CD4-positive, CD25-positive, alpha-beta regulatory T cell (primary cell): ENCODE results near the gene ASAP3. TPM values are rescaled to one million over a fixed set of nuclear protein-coding genes. Genes with fewer than 3 reads are reported as not detected.

ENCODE experiments used
- ATAC-seq, 2 donors: fragments of 150-1000 bp; cut with Tn5 transposase; one replicate each; pipeline ENCODE4 v1.10.0; 2021; ENCODE audit warnings: low read depth in 2 of 2, moderate number of reproducible peaks in 2 of 2, moderate library complexity in 1 of 2
- DNase-seq, 3 donors: peaks; one replicate each; pipeline versions ENCODE4 v3.0.0 to v3.0.0-alpha.2; 2012 to 2022; ENCODE audit warnings: mixed read lengths in 1 of 3
- H3K27ac ChIP-seq: one replicate; pipeline ENCODE4 v1.7.0; 2013; ENCODE audit warnings: mild to moderate bottlenecking, low read length; ENCODE audit not compliant: insufficient read depth, poor library complexity, severe bottlenecking
- H3K27me3 ChIP-seq: one replicate; pipeline ENCODE4 v1.7.0; 2013; ENCODE audit warnings: low read length; ENCODE audit not compliant: control insufficient read depth, insufficient read depth
- H3K36me3 ChIP-seq: one replicate; pipeline ENCODE4 v1.7.0; 2013; ENCODE audit warnings: mild to moderate bottlenecking, low read length, moderate library complexity; ENCODE audit not compliant: control insufficient read depth, insufficient read depth
- H3K4me1 ChIP-seq: 2 replicates; pipeline ENCODE4 v1.7.0; 2013; ENCODE audit warnings: mild to moderate bottlenecking, low read length; ENCODE audit not compliant: insufficient read depth, control insufficient read depth, poor library complexity, severe bottlenecking
- H3K4me3 ChIP-seq: one replicate; pipeline ENCODE4 v1.7.0; 2013; ENCODE audit warnings: low read depth, mild to moderate bottlenecking, low read length, moderate library complexity
- H3K9me3 ChIP-seq, 2 experiments: 1 replicate in 1 of 2; 2 replicates in 1 of 2; pipeline ENCODE4 v1.7.0; 2013; ENCODE audit warnings: low read length in 2 of 2, mild to moderate bottlenecking in 1 of 2, moderate library complexity in 1 of 2; ENCODE audit not compliant: control insufficient read depth in 2 of 2
- H3K27ac Mint-ChIP-seq, 3 donors: one replicate each; pipeline ENCODE4 v1.8.0; 2020 to 2022; ENCODE audit warnings: mild to moderate bottlenecking in 3 of 3, mixed read lengths in 3 of 3, moderate library complexity in 2 of 3
- H3K27me3 Mint-ChIP-seq: one replicate; pipeline ENCODE4 v1.8.0; 2022; ENCODE audit warnings: mild to moderate bottlenecking, mixed read lengths
- H3K36me3 Mint-ChIP-seq: one replicate; pipeline ENCODE4 v1.8.0; 2020; ENCODE audit warnings: mixed read lengths
- H3K4me1 Mint-ChIP-seq, 4 donors: one replicate each; pipeline ENCODE4 v1.8.0; 2020 to 2022; ENCODE audit warnings: mixed read lengths in 4 of 4, mild to moderate bottlenecking in 1 of 4
- H3K4me3 Mint-ChIP-seq, 4 donors: one replicate each; pipeline ENCODE4 v1.8.0; 2020 to 2022; ENCODE audit warnings: mild to moderate bottlenecking in 4 of 4, mixed read lengths in 4 of 4, moderate library complexity in 3 of 4
- H3K9me3 Mint-ChIP-seq, 7 donors: one replicate each; pipeline ENCODE4 v1.8.0; 2020 to 2022; ENCODE audit warnings: mixed read lengths in 7 of 7, mild to moderate bottlenecking in 3 of 7, moderate library complexity in 2 of 7
- polyA plus RNA-seq, 4 donors: library from polyadenylated mRNA; unstranded; fragments of 300-500 nt; fragmentation: Illumina TruSeq; gene quantifications; one replicate each; pipeline ENCODE4 v1.2.3, GENCODE V29; 2021
- total RNA-seq: library from RNA; stranded (reverse); gene quantifications from one replicate; pipeline ENCODE4 v1.2.3, GENCODE V29; 2022

The ASAP3 gene
- total and polyA plus RNA-seq, 5 donors from 2014 or later, result 0.23 to 2.3 (median 0.49) TPM; not detected in 1

DNA sequence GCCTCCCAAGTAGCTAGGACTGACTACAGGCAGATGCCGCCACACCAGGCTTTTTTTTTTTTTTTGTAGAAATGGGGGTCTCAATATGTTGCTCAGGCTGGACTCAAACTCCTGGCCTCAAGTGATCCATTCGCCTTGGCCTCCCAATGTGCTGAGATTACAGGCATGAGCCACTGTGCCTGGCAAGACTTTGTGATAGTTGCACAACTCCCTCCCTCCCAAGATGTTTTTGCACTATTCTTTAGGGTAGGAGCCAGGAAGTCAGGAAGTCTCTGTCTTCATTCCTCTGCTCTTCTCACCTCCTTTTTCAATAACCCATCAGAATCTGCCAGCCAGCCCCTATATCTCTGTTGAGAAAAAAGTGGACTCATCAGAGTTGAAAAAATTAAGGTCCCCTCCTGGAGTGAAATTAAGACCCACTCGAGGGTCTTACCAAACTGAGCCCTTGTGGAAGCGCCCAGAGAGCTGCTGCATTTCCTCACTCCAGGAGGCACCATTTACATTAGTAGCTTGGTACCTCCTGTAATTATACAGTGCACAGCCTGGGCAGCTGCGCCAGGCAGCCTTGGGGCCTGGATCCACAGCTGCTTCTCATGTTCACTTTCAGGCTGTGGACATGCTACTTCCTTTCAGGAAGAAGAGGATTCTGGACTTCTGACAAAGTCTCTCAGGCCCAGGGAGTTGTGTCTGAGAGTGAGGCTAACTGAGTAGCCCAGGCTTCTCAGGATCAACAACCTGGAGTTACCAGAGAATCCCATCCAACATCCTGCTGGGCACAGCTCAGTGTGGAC lies 83.5 kb downstream of the ASAP3 start:
- H3K27ac Mint-ChIP-seq, result no peak overlapping the region
- H3K9me3 Mint-ChIP-seq, result no peaks in the 10 kb centered on the region
- H3K36me3 Mint-ChIP-seq, result peaks cover 13% of the 10 kb centered on the region
- no peak for DNase-seq
- no peaks in the 10 kb centered on the region for H3K27me3 Mint-ChIP-seq
- no peak for ATAC-seq
- no peaks in the 10 kb centered on the region for H3K27me3 ChIP-seq
- H3K9me3 ChIP-seq, result no peaks in the 10 kb centered on the region
- H3K4me3 Mint-ChIP-seq, result no peak overlapping the region
- H3K27ac ChIP-seq, result no peak overlapping the region
- no peak overlapping the region for H3K4me3 ChIP-seq
- H3K4me1 ChIP-seq, result no peaks in the 10 kb centered on the region
- H3K4me1 Mint-ChIP-seq, result peaks cover 0 to 13% (median 6%) of the 10 kb centered on the region in 4 donors
- no peaks in the 10 kb centered on the region for H3K36me3 ChIP-seq

DNA sequence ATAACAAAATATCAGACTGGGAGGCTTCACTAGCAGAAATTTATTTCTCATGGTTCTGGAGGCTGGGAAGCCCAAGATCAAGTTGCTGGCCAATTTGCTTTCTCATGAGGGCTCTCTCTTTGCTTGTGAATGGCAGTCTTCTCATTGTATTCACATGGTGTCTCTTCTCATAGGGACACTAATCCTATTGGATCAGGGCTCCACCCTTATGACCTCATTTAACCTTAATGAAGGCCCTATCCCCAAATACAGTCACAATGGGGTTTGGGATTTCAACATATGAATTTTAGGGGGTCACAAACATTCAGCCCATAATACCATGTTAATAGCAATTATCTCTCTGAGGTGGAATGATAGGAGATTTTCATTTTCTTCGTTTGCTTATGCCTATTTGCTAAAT lies 84.8 kb downstream of the ASAP3 start:
- ATAC-seq, result no peak
- Mint-ChIP-seq H3K4me3 (no peak overlapping the region), H3K4me1 (peaks cover 0 to 9% (median 4%) of the 10 kb centered on the region in 4 donors), H3K27ac (no peak overlapping the region), H3K36me3 (peaks cover 13% of the 10 kb centered on the region), H3K9me3 (no peaks in the 10 kb centered on the region), H3K27me3 (no peaks in the 10 kb centered on the region)
- Histone ChIP-seq H3K36me3 (no peaks in the 10 kb centered on the region), H3K4me1 (no peaks in the 10 kb centered on the region), H3K9me3 (no peaks in the 10 kb centered on the region), H3K4me3 (no peak overlapping the region), H3K27me3 (no peaks in the 10 kb centered on the region), H3K27ac (no peak overlapping the region)
- DNase-seq, result no peak

DNA sequence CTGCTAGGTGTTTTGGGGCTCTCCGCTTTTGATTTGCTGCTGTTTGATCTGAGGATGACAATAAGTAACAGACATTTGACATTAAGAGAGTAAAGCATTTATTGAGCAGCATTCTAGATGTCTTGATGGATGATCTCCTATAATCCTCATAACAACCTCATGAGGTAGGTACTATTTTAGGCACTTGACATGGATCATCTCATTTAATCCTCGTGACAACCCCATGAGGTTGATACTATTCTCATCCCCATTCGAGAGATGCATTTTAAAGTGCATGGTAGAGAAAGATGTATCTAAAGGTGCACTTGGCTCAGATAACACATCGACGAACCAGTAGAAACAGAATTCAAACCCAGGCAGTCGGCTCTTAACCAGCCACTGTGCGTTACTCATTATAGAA lies 86.1 kb downstream of the ASAP3 start:
- H3K27me3 ChIP-seq, result no peaks in the 10 kb centered on the region
- no peaks in the 10 kb centered on the region for H3K4me1 ChIP-seq
- peaks cover 13% of the 10 kb centered on the region for H3K36me3 Mint-ChIP-seq
- ATAC-seq (no peak), DNase-seq (no peak)
- no peaks in the 10 kb centered on the region for H3K9me3 ChIP-seq
- H3K27ac ChIP-seq, result no peak overlapping the region
- no peaks in the 10 kb centered on the region for H3K9me3 Mint-ChIP-seq
- H3K27ac Mint-ChIP-seq, result no peak overlapping the region
- H3K4me3 ChIP-seq, result no peak overlapping the region
- H3K4me1 Mint-ChIP-seq, result no peaks in the 10 kb centered on the region
- H3K27me3 Mint-ChIP-seq, result no peaks in the 10 kb centered on the region
- H3K4me3 Mint-ChIP-seq, result no peak overlapping the region
- H3K36me3 ChIP-seq, result no peaks in the 10 kb centered on the region

DNA sequence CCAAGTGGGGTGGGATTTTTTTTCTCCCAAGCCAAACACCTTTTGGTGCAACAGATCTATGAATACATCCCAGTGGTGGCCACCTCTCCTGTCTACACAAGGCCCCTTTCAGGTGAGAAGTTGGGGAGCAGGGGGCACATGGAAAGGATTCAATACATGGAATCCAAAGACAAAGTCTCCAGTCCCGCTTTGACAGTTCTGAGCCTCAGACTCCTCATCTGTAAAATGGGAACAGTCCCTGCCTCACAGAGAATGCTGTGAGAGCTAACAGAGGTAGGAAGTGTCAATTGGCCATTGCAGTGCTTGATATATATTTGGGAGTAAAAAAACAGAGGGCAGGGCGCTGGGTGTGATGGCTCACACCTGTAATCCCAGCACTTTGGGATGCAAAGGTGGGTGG lies 87.6 kb downstream of the ASAP3 start:
- ATAC-seq (no peak), DNase-seq (no peak)
- Histone ChIP-seq H3K27ac (no peak overlapping the region), H3K36me3 (no peaks in the 10 kb centered on the region), H3K27me3 (no peaks in the 10 kb centered on the region), H3K4me1 (no peaks in the 10 kb centered on the region), H3K9me3 (no peaks in the 10 kb centered on the region), H3K4me3 (no peak overlapping the region)
- Mint-ChIP-seq H3K27ac (no peak overlapping the region), H3K4me3 (no peak overlapping the region), H3K36me3 (peaks cover 10% of the 10 kb centered on the region), H3K9me3 (no peaks in the 10 kb centered on the region), H3K27me3 (no peaks in the 10 kb centered on the region), H3K4me1 (no peaks in the 10 kb centered on the region)

DNA sequence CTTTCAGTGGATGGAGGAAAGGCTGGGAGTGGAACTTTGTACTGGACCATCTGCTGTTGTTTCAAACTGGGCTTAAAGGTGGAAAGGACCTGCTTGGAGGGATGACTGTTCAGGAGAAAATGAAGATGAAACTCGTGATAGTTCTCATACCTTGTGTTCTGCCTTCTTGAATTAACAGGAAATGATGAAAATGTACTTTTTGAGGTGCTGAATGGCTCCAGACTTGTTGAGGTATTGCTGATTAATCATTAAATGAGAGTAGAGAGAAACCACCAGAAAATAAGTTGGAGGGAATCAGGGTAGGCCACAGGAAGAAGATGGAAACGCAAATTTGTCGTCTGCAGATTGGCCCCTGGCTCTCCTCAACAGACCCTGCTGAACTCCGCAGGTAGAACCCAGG lies 88.1 kb downstream of the ASAP3 start:
- ATAC-seq, result no peak
- peak overlapping the region in 1 of 3 donors; percentile 23 for H3K27ac Mint-ChIP-seq
- no peaks in the 10 kb centered on the region for H3K4me1 ChIP-seq

DNA sequence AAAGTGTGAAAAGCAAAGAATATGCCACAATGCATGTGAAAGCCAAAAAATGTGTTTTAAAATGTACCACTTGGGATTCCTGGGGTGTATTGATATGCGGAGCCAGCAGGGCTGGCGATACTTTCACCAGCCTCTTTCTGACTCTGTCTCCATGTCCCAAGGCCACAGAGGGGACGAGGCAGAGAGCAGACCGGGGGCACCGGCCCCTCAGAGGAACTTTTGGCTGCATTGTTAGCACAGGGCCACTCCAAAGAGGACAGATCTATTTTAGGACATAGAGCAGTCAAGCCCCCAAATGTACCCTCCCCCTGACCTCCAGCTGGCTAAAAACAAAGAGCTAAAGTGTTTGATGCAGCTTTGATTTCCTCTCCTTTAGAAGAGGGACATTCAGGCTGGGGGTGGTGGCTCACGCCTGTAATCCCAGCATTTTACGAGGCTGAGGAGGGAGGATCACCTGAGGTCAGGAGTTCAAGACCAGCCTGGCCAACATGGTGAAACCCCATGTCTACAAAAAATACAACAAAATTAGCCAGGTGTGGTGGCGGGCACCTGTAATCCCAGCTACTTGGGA lies 88.7 kb downstream of the ASAP3 start:
- Histone ChIP-seq H3K36me3 (no peaks in the 10 kb centered on the region), H3K27me3 (no peaks in the 10 kb centered on the region), H3K27ac (no peak overlapping the region), H3K4me3 (no peak overlapping the region), H3K9me3 (no peaks in the 10 kb centered on the region), H3K4me1 (no peaks in the 10 kb centered on the region)
- H3K36me3 Mint-ChIP-seq, result peaks cover 14% of the 10 kb centered on the region
- H3K4me1 Mint-ChIP-seq, result peaks cover 0 to 2% (median 0%) of the 10 kb centered on the region in 4 donors
- peak overlapping the region in 1 of 3 donors; percentile 60 for H3K27ac Mint-ChIP-seq
- H3K4me3 Mint-ChIP-seq, result no peak overlapping the region
- DNase-seq, result no peak
- no peaks in the 10 kb centered on the region for H3K27me3 Mint-ChIP-seq
- no peak for ATAC-seq
- H3K9me3 Mint-ChIP-seq, result no peaks in the 10 kb centered on the region

More for the DNA sequence above, 88.1 kb downstream of the ASAP3 start:
- Mint-ChIP-seq H3K4me1 (no peaks in the 10 kb centered on the region), H3K9me3 (no peaks in the 10 kb centered on the region), H3K27me3 (no peaks in the 10 kb centered on the region), H3K4me3 (no peak overlapping the region), H3K36me3 (peaks cover 10% of the 10 kb centered on the region)
- no peak overlapping the region for H3K4me3 ChIP-seq
- no peaks in the 10 kb centered on the region for H3K27me3 ChIP-seq
- H3K36me3 ChIP-seq, result no peaks in the 10 kb centered on the region
- no peak overlapping the region for H3K27ac ChIP-seq
- H3K9me3 ChIP-seq, result no peaks in the 10 kb centered on the region
- no peak for DNase-seq

DNA sequence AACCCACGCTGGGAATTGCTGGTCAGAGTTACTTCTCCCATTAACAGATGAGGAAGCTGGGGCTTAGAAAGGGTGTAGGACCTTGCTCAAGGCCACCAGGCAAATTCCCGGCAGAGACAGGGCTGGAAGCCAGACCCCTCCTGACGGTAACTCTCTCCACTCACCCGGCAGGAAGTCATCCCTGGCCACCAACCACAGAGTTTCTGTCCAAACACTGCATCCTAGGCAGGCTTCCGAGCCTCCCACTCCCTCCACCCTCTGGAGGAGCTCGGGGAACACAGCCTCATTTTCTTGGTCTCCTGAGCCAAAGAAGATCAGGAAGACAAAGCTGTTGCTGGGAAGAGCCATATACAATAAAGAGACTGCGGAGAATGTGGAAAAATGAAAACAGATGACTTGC lies 89.3 kb downstream of the ASAP3 start:
- H3K27me3 ChIP-seq, result no peaks in the 10 kb centered on the region
- Mint-ChIP-seq H3K9me3 (no peaks in the 10 kb centered on the region), H3K36me3 (peaks cover 14% of the 10 kb centered on the region), H3K27ac (no peak overlapping the region), H3K4me3 (no peak overlapping the region), H3K4me1 (peaks cover 0 to 5% (median 0%) of the 10 kb centered on the region in 4 donors), H3K27me3 (no peaks in the 10 kb centered on the region)
- H3K4me3 ChIP-seq, result no peak overlapping the region
- H3K36me3 ChIP-seq, result no peaks in the 10 kb centered on the region
- ATAC-seq (no peak), DNase-seq (no peak)
- no peak overlapping the region for H3K27ac ChIP-seq
- no peaks in the 10 kb centered on the region for H3K9me3 ChIP-seq
- no peaks in the 10 kb centered on the region for H3K4me1 ChIP-seq

DNA sequence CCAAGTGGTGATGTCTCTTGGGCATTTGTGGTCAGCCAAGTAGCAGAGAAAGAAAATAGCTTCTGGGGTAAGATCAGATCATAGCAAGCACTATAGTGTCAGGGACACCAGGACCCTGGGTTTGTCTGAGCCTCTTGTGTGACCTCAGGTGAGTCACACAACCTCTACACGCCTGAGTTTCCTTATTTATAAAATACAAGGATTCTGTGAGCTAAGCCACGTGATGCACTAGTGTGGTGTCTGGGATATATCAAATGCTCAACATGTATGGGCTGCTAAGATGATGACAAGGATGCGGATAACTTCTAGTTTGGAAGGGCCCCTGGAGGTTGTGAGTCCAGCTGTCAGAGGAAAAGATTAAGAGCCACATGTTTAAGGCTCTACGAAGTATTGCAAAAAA lies 89.8 kb downstream of the ASAP3 start:
- Mint-ChIP-seq H3K4me1 (peaks cover 0 to 5% (median 0%) of the 10 kb centered on the region in 4 donors), H3K9me3 (no peaks in the 10 kb centered on the region), H3K27ac (no peak overlapping the region), H3K4me3 (no peak overlapping the region), H3K36me3 (peaks cover 14% of the 10 kb centered on the region), H3K27me3 (no peaks in the 10 kb centered on the region)
- H3K27me3 ChIP-seq, result no peaks in the 10 kb centered on the region
- no peak overlapping the region for H3K4me3 ChIP-seq
- H3K9me3 ChIP-seq, result no peaks in the 10 kb centered on the region
- no peak overlapping the region for H3K27ac ChIP-seq
- no peaks in the 10 kb centered on the region for H3K36me3 ChIP-seq
- DNase-seq (no peak), ATAC-seq (no peak)
- H3K4me1 ChIP-seq, result no peaks in the 10 kb centered on the region
